HG03159 (cell line): Measurements from ENCODE around the gene CREB5.

Experiments used
- ATAC-seq: cut with Tn5 transposase; IDR thresholded peaks from one replicate; pipeline ENCODE4 v1.9.1; 2021; ENCODE audit warnings: mild to moderate bottlenecking, moderate library complexity; ENCODE audit not compliant: unreplicated experiment

Gene CREB5

GRCh38 chr7:28509251-28510025, 97.1 kb downstream of the CREB5 start:
- ATAC-seq, result peak; percentile 72

DNA sequence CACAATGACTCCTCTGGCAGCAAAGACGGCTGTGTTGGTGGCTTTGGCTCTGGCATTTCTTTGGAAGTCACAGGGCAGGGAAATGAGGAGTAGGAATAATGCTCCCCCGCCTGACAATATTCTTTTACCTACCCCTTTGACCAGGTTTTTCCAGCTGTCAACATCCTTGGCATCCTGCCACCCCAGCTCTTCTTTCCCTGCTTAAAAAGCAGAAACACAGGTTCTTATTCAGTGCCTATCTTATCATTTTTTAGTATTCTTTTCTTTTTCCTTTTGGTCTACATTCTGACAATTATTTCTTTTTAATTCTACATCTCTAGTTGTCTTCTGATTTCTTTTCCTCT, 97.7 kb downstream of the CREB5 start:
- ATAC-seq, result no peak

DNA sequence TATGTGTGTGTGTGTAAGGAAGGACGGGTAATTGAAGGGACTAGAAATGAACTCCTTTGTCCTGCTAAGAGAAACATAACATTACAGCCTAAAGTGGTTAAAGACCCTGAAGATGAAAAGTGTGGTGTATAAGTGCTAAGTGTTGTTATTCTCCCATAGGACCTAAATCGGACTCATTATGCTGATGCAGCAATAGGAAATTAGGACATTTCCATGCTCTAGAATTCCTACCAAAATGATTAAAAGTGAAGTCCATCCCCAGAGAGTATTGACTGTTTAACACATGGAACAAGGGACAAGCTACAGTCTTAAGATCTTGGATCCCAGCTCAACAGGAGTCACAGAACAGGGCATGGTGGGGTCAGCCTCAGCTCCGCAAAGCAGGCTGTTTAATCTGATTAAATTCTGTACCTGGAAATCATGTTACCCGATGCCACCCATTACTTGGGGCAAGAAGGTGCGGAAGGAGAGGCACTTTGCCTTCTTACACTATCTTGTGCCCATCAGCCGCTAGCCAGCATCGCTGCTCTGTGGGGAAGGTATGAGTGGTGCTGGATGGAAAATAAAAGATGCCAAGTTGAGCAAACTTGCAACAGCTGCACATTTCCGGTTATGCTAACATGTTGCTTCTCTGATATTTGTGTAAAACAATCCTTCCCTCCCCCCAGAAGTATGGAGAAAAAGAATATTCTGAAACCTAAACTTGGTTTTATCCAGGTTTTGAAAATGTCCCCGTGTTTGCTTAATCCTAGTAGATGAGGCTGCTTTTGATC, 100.5 kb downstream of the CREB5 start:
- ATAC-seq, result no peak

DNA sequence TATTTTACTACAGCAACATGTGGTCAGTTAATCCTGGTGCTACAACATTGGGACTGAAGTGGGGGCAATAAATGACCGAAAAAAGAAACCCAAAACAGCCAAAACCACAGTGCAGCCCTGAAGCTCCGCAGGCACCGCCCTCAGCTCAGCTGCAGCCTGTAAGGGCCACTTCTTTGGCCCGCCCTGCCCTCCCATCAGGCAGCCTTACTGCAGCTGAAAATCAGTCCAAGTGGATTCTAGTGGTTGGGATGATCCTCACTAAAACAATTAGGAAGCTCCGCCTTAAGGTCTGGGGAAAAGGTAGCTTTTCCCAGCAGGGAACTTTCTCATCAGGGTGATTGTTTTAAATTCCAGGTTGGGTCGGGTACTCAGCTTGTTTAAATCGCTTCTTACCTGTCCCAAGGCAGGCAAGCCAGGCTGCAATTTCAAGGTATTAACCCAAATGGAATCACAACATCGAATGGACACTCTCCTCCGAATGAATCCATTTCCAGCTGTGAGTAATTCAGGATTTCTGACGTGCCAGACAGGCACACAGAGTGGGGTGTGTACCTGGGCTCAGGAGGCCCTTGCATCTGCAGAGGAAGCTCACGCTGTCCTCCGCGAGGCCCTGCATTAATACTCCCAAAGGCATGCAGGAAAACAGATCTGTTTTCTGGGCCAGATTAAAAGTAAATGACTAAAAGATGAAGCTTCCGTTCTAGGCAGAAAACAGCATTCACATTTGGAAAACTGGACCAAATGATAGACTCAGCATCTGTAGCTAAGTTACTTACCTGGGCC, 104.3 kb downstream of the CREB5 start:
- no peak for ATAC-seq

DNA sequence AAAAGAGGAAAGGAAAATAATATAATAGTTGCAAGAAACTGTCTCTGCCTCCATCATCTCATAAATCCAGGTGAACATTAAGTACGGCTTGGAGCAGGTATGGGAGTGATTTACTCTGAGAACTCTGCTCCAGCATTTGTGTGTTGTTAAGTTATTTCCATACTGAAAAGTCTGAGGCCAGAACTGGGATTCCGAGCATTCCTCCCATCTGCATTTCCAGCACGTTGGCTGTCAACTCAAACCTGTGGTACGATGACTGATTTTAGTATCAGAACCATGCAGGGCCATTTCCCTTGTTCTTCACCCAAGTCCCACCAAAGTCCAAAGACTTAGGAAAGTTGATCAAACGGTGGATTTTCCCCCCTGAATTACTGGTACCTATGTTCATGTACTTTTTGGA, 104.9 kb downstream of the CREB5 start:
- no peak for ATAC-seq

DNA sequence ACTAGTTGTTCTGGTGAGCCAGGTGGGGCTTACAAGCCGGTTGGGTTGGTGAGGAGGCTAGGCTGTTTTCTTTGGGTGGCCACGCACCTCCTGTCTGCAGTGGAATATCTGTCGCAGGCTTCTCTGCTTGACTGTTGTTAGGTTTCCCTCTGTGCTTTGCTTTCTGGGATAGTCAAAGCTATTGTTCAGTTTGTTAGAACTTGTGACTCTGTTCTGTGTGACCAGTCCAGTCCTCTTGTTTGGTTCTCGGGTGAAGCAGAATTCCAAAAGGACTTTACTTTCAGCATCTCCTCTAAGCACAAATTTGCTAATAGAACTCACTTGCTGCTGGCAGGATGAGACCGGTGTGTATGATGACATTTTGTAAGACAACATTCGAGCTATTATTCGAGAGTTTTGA, 105.3 kb downstream of the CREB5 start:
- no peak for ATAC-seq

DNA sequence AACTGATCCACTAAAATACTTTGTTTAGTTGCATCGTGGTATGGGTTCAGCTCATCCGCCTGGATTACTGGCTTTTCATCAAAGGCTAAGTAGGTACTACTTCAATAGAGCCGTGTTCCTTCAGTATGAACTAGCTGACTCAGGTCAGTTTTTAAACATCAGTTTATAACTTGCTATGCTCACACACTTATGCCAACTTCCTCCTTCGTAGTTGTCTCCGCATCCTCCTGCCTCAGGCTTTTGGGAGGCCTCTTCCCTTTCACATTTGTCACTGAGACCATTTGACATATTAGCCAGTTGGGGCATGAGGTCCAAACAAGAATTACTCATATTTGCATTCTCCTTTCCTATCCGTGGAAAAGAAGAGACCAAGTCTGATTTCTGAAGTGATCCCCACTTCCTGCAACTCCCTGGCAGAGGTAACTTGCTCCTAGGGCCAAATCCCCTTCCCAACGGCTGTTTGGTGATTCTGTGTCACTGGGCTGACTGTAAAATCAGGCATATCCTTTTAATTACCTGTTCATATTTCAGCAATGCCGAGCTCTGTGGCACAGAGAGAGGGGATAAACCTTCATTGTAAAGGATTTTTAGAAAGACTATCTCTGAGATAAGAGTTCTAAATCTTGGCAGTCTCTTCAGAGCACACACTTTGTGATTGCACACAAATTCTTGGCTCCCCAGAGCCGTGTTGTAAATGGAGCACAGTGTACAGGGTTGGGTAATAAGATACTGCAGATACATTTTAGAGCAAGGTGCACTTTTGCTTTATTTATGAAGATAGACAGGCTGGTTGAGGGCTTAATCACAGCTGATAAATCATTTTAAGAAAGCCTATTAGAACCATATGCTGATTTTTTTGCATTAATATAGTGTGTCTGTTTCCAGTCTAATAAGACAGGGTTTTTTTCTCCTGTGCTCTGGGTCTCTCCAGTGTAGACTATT, 108.0 kb downstream of the CREB5 start:
- no peak for ATAC-seq

- no peak for ATAC-seq
Measured at GRCh38 chr7:28524978-28525377, 112.7 kb downstream of the CREB5 start.

GRCh38 chr7:28528899-28529298, 116.6 kb downstream of the CREB5 start:
- no peak for ATAC-seq

DNA sequence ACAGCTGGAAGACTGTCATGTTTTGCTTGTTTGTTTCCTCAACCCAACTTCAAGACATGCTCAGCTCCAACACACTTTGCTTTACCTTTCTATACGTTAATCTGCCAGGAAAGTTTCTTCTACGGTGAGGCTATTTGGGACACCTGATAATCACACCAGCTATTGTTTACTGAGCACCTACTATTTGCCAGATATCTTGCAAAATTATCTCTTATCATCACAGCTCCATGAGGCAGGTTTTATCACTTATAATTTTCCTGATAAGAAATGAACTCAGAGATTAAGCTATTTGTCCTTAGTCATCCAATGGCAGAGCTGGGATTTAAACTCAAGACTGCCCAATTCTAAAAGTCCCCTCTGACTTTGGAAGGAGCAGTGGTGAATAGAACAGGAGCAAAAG, 117.4 kb downstream of the CREB5 start:
- no peak for ATAC-seq

GRCh38 chr7:28530175-28530802, 118.0 kb downstream of the CREB5 start:
- no peak for ATAC-seq

DNA sequence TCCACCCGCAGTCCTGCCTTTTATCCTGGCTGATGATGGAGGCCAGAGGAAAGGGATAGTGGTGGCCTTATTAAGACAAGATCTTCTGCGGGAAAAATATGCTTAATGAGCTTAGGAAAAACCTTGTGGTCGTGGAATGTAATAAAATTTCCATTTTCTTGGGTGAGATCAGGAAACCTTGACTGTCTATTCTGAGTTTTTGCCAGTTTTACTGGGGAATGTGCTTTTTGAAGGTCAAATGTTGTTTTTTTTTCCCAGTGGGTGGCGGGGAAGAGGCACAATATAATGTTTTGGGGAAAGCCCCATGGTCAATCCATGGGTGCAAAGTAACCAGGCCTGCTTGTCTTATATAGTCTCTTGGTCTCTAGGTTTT, 118.5 kb downstream of the CREB5 start:
- no peak for ATAC-seq

DNA sequence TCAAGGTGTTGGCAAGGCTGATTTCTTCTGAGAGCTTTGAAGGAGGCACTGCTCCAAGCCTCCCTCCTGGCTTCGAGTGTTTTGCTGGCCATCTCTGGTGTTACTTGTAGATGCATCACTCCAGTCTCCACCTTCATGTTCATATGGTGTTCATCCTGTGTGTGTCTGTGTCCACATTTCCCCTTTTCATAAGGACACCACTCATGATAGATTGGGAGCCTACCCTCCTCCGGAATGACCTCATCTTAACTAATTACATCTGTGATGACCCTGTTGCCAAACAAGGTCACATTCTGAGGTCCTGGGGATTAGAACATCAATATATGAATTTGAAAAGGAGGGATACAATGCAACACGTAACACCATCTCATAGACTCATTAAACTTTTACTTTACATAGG, 119.0 kb downstream of the CREB5 start:
- ATAC-seq, result no peak

DNA sequence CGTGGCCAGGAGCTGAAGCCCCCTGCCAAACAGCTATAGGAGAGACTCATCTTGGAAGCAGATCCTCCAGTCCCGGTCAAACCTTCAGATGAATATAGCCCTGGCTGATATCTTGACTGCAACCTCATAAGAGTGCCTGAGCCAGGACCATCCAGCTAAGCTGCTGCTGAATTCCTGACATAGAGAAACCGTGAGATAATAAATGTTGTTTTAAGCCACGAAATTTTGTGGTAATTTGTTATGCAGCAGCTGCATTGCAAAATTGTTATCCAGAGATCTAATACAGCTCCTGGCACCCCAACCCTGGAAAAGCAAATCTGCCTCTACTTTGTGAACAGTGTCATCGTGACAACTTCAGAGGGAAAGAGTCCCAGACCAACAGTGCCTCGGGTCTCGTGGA, 119.9 kb downstream of the CREB5 start:
- no peak for ATAC-seq

DNA sequence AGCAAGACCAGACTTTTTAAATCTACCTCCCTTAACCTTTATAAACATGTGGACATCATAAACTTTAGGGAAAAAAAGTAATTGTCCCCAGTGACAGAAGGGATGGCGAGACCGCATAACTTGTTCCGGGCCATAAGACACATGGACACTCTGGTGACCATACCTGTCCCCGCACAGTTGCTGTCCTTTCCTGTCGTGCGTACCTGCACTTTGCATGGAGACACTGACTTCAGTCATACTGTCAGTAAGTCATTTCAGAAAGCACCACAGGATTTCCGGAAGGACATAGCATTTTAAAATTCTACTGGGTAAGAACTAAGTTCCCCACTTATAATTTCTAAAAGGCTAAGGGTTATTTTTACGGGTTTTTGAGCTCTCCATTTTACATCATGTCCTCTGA, 120.9 kb downstream of the CREB5 start:
- ATAC-seq, result no peak

- ATAC-seq, result no peak
Measured at GRCh38 chr7:28533731-28534531, 121.6 kb downstream of the CREB5 start.

DNA sequence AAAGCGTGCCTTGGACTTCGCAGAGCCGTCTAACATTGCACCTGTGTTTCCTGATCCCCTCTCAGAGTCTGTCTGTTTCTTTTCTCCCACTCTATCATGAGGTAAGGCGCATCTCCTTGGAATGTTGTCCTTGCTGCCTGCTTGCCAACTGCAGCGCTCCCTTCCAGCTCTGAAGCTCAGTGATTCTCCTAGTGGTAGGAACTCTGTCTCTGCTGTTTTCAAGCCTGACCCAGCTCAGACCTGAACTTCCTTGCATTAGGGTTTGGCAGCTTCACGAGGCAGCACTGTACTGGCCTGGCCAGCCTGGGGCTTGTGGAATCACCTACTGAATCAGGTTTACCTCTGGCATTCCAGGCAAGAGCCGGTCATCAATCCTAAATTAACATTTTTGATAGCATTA, 123.9 kb downstream of the CREB5 start:
- no peak for ATAC-seq

- ATAC-seq, result peak; percentile 94
Measured at GRCh38 chr7:28539289-28539981, 127.1 kb downstream of the CREB5 start.

GRCh38 chr7:28542410-28542809, 130.1 kb downstream of the CREB5 start:
- ATAC-seq, result no peak
